ENCODE measurements around the gene CNNM2.

GRCh38 chr10:103095005-103095404 lies 176.9 kb downstream of the CNNM2 start:
- TF ChIP-seq CTCF (IDR thresholded peaks at IDR 0.05; ENCODE audit: low read length) (no peak), EZH2 (IDR thresholded peaks at IDR 0.05; ENCODE audit: borderline replicate concordance, low read length) (no peak)
